DND-41 (cell line): Measurements from ENCODE around the gene SRGAP3.

ENCODE experiments used
- EZH2 ChIP-seq: IDR thresholded peaks from 3 replicates; pipeline ENCODE4 v1.6.1; 2012; ENCODE audit warnings: borderline replicate concordance, low read depth, mild to moderate bottlenecking, moderate library complexity, low read length, inconsistent platforms; ENCODE audit not compliant: severe bottlenecking
- TF ChIP-seq, protein P1 (sequence below): IDR thresholded peaks from 2 replicates; pipeline ENCODE4 v1.5.1; 2012; ENCODE audit warnings: borderline replicate concordance, low read length, moderate library complexity, mild to moderate bottlenecking; ENCODE audit not compliant: poor library complexity, severe bottlenecking; ENCODE audit errors: extremely low read depth

DNA sequence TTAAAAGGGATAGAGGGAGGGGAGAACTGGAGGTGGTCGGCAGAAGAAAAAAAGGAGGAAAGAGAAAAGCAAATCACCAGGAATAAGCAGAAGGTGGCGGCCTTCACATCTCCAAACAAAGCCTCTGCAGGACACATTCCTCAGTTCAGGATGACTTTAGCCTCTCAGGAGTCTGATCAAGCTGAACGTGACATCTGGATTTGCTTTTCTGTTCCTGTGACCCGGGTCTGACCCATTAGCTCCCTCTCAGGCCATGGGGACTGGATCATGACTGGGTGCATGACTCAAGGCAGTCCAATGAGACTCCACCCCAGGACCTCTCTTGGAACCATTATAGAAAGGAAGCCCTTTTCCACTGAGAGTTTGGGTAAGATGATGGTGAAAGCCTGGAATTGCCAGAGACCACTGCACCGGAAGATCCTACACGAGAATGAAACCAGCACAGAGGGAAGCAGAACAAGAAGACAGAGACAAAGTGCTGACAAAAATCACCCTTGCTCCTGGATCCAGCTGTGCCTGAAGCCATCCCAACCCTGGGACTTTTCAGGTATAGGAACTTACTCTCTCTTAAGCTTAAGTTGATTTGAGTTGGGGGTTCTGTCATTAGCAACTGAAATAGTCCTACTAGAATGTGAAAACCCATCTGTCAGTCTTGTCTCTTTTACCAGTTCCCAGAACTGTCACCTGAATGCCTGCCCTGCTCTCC is 240.7 kb downstream of the SRGAP3 start:
- TF ChIP-seq, protein P1, sequence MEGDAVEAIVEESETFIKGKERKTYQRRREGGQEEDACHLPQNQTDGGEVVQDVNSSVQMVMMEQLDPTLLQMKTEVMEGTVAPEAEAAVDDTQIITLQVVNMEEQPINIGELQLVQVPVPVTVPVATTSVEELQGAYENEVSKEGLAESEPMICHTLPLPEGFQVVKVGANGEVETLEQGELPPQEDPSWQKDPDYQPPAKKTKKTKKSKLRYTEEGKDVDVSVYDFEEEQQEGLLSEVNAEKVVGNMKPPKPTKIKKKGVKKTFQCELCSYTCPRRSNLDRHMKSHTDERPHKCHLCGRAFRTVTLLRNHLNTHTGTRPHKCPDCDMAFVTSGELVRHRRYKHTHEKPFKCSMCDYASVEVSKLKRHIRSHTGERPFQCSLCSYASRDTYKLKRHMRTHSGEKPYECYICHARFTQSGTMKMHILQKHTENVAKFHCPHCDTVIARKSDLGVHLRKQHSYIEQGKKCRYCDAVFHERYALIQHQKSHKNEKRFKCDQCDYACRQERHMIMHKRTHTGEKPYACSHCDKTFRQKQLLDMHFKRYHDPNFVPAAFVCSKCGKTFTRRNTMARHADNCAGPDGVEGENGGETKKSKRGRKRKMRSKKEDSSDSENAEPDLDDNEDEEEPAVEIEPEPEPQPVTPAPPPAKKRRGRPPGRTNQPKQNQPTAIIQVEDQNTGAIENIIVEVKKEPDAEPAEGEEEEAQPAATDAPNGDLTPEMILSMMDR: no peak
- no peak for TF ChIP-seq EZH2
